Measurements from ENCODE around the gene MAOB.

- TF ChIP-seq, protein P1, sequence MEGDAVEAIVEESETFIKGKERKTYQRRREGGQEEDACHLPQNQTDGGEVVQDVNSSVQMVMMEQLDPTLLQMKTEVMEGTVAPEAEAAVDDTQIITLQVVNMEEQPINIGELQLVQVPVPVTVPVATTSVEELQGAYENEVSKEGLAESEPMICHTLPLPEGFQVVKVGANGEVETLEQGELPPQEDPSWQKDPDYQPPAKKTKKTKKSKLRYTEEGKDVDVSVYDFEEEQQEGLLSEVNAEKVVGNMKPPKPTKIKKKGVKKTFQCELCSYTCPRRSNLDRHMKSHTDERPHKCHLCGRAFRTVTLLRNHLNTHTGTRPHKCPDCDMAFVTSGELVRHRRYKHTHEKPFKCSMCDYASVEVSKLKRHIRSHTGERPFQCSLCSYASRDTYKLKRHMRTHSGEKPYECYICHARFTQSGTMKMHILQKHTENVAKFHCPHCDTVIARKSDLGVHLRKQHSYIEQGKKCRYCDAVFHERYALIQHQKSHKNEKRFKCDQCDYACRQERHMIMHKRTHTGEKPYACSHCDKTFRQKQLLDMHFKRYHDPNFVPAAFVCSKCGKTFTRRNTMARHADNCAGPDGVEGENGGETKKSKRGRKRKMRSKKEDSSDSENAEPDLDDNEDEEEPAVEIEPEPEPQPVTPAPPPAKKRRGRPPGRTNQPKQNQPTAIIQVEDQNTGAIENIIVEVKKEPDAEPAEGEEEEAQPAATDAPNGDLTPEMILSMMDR (IDR thresholded peaks at IDR 0.05; ENCODE audit: low read length) = no peak
- TF ChIP-seq EZH2 (IDR thresholded peaks at IDR 0.05; ENCODE audit: borderline replicate concordance, low read length) = no peak
These were observed 19.8 kb downstream of the MAOB start for GRCh38 chrX:43862434-43862833.
